ENCODE results near the gene NRSN1. TPM values are rescaled to one million over a fixed set of nuclear protein-coding genes. Genes with fewer than 3 reads are reported as not detected.

NRSN1 gene
- total and polyA plus RNA-seq, 4 donors, result 0.17 TPM; not detected in 3

- ATAC-seq (ENCODE audit: insufficient read depth, low FRiP score) (no peak), DNase-seq (no peak)
- Histone ChIP-seq H3K4me3 (no peak overlapping the region), H3K9ac (ENCODE audit: insufficient read depth in 1 of 2, low read length in 2 of 2) (no peak overlapping the region), H3K36me3 (ENCODE audit: control insufficient read depth in 4 of 4, insufficient read depth in 4 of 4, low read length in 4 of 4) (no peaks in the 10 kb centered on the region), H3K27me3 (ENCODE audit: control insufficient read depth in 3 of 3, insufficient read depth in 3 of 3, low read length in 2 of 3) (no peaks in the 10 kb centered on the region), H3K9me3 (ENCODE audit: control insufficient read depth in 4 of 4, insufficient read depth in 3 of 4, low read length in 3 of 4) (no peaks in the 10 kb centered on the region), H3K27ac (ENCODE audit: low read depth in 1 of 2, low read length in 1 of 2) (no peak overlapping the region), H3K4me1 (ENCODE audit: control insufficient read depth in 5 of 5, insufficient read depth in 5 of 5, low read length in 5 of 5) (peaks cover 0 to 2% (median 0%) of the 10 kb centered on the region in 5 donors)
- 54 to 73% methylated on average over 3 of the region's 3 CpGs for WGBS, 2 donors
- no peak for TF ChIP-seq CTCF (IDR thresholded peaks at IDR 0.05; ENCODE audit: control extremely low read depth, extremely low read depth)
Measured at GRCh38 chr6:24149836-24150235, 23.8 kb downstream of the NRSN1 start.

GRCh38 chr6:24152014-24152413, 26.0 kb downstream of the NRSN1 start:
- H3K36me3 ChIP-seq (ENCODE audit: control insufficient read depth in 4 of 4, insufficient read depth in 4 of 4, low read length in 4 of 4), result no peaks in the 10 kb centered on the region
- H3K9me3 ChIP-seq (ENCODE audit: control insufficient read depth in 4 of 4, insufficient read depth in 3 of 4, low read length in 3 of 4), result no peaks in the 10 kb centered on the region
- no peak for TF ChIP-seq CTCF (IDR thresholded peaks at IDR 0.05; ENCODE audit: control extremely low read depth, extremely low read depth)
- H3K9ac ChIP-seq (ENCODE audit: insufficient read depth in 1 of 2, low read length in 2 of 2), result no peak overlapping the region
- H3K4me1 ChIP-seq (ENCODE audit: control insufficient read depth in 5 of 5, insufficient read depth in 5 of 5, low read length in 5 of 5), result peaks cover 0 to 2% (median 0%) of the 10 kb centered on the region in 5 donors
- peaks cover 0 to 4% (median 0%) of the 10 kb centered on the region in 3 donors for H3K27me3 ChIP-seq (ENCODE audit: control insufficient read depth in 3 of 3, insufficient read depth in 3 of 3, low read length in 2 of 3)
- ATAC-seq (ENCODE audit: insufficient read depth, low FRiP score) (no peak), DNase-seq (no peak)
- H3K27ac ChIP-seq (ENCODE audit: low read depth in 1 of 2, low read length in 1 of 2), result no peak overlapping the region
- H3K4me3 ChIP-seq, result no peak overlapping the region
- WGBS, 2 donors, result 89 to 90% methylated on average over 1 of the region's 1 CpG

- peaks cover 0 to 13% (median 0%) of the 10 kb centered on the region in 5 donors for H3K4me1 ChIP-seq (ENCODE audit: control insufficient read depth in 5 of 5, insufficient read depth in 5 of 5, low read length in 5 of 5)
- no peak for TF ChIP-seq CTCF (IDR thresholded peaks at IDR 0.05; ENCODE audit: control extremely low read depth, extremely low read depth)
- H3K27ac ChIP-seq (ENCODE audit: low read depth in 1 of 2, low read length in 1 of 2), result no peak overlapping the region
- H3K27me3 ChIP-seq (ENCODE audit: control insufficient read depth in 3 of 3, insufficient read depth in 3 of 3, low read length in 2 of 3), result peaks cover 0 to 4% (median 0%) of the 10 kb centered on the region in 3 donors
- no peak overlapping the region for H3K4me3 ChIP-seq
- no peak for ATAC-seq (ENCODE audit: insufficient read depth, low FRiP score)
- H3K9me3 ChIP-seq (ENCODE audit: control insufficient read depth in 4 of 4, insufficient read depth in 3 of 4, low read length in 3 of 4), result no peaks in the 10 kb centered on the region
- DNase-seq, result no peak
- no peak overlapping the region for H3K9ac ChIP-seq (ENCODE audit: insufficient read depth in 1 of 2, low read length in 2 of 2)
- no peaks in the 10 kb centered on the region for H3K36me3 ChIP-seq (ENCODE audit: control insufficient read depth in 4 of 4, insufficient read depth in 4 of 4, low read length in 4 of 4)
Measured at GRCh38 chr6:24154121-24154520, 28.1 kb downstream of the NRSN1 start.

- Histone ChIP-seq H3K36me3 (ENCODE audit: control insufficient read depth in 4 of 4, insufficient read depth in 4 of 4, low read length in 4 of 4) (no peaks in the 10 kb centered on the region), H3K4me3 (no peak overlapping the region), H3K27ac (ENCODE audit: low read depth in 1 of 2, low read length in 1 of 2) (no peak overlapping the region), H3K27me3 (ENCODE audit: control insufficient read depth in 3 of 3, insufficient read depth in 3 of 3, low read length in 2 of 3) (peaks cover 0 to 4% (median 0%) of the 10 kb centered on the region in 3 donors), H3K4me1 (ENCODE audit: control insufficient read depth in 5 of 5, insufficient read depth in 5 of 5, low read length in 5 of 5) (peaks cover 0 to 11% (median 0%) of the 10 kb centered on the region in 5 donors), H3K9ac (ENCODE audit: insufficient read depth in 1 of 2, low read length in 2 of 2) (no peak overlapping the region), H3K9me3 (ENCODE audit: control insufficient read depth in 4 of 4, insufficient read depth in 3 of 4, low read length in 3 of 4) (no peaks in the 10 kb centered on the region)
- no peak for ATAC-seq (ENCODE audit: insufficient read depth, low FRiP score)
- DNase-seq, result peak in 2 of 3 donors; percentile 68 to 86
- 57 to 77% methylated on average over 1 of the region's 1 CpG for WGBS, 2 donors
- TF ChIP-seq CTCF (IDR thresholded peaks at IDR 0.05; ENCODE audit: control extremely low read depth, extremely low read depth), result no peak
Measured at GRCh38 chr6:24157886-24158285, 31.9 kb downstream of the NRSN1 start.

All from lung (tissue), 12 donors.